Left ventricle myocardium inferior (tissue), 1 donor: ENCODE data around the gene RAB6A. TPM values are rescaled to one million over a fixed set of nuclear protein-coding genes. Genes with fewer than 3 reads are reported as not detected.
"Not testable (repeated sequence)": the region's sequence is repeated elsewhere in the genome, so short reads cannot be mapped to it uniquely, and the experiment has no call there.

Experiments
- DNase-seq: peaks from one replicate; pipeline ENCODE4 v3.0.0-alpha.2; 2020
- H3K27ac ChIP-seq: fragments of 200-600 bp; replicated peaks from 2 replicates; pipeline ENCODE4 v1.8.0; 2021
- H3K27me3 ChIP-seq: fragments of 200-600 bp; 2 replicates; pipeline ENCODE4 v1.8.0; 2021; ENCODE audit warnings: low read depth
- H3K36me3 ChIP-seq: fragments of 200-600 bp; 2 replicates; pipeline ENCODE4 v1.8.0; 2021
- H3K4me1 ChIP-seq: fragments of 200-600 bp; 2 replicates; pipeline ENCODE4 v1.8.0; 2021
- H3K4me3 ChIP-seq: fragments of 200-600 bp; 2 replicates; pipeline ENCODE4 v1.8.0; 2021; ENCODE audit warnings: mild to moderate bottlenecking, moderate library complexity
- H3K9me3 ChIP-seq: fragments of 200-600 bp; replicated peaks from 2 replicates; pipeline ENCODE4 v1.8.0; 2021
- CTCF ChIP-seq: fragments of 200-600 bp; IDR thresholded peaks from 2 replicates; pipeline ENCODE4 v1.8.0; 2021; ENCODE audit warnings: antibody characterized with exemption, mild to moderate bottlenecking, borderline replicate concordance
- intact Hi-C: fragments of 100-400 bp; cut with micrococcal nuclease; formaldehyde crosslinking; loops from one replicate; pipeline ENCODE4 v1.11.0; 2022
- total RNA-seq: library from RNA; stranded (reverse); fragmentation: NEBNext Ultra II Directional; extraction: Animal tissue kit (Norgen Biotek cat#: 25700); gene quantifications from one replicate; pipeline ENCODE4 v1.2.1, GENCODE V29; 2021
- donor health status: DM: no; HTN: yes; CAD: no; lungs with severe emphysema.

RAB6A gene
- total RNA-seq, 1 donor from 2014 or later, result 98.3 TPM

GRCh38 chr11:73755670-73756069 is 5.2 kb downstream of the RAB6A start:
- Histone ChIP-seq H3K27me3 (no peaks in the 10 kb centered on the region), H3K4me1 (peaks cover 60% of the 10 kb centered on the region)
- DNase-seq, result no peak

GRCh38 chr11:73753938-73754337 is 6.9 kb downstream of the RAB6A start:
- intact Hi-C loops, result no loop called here
- no peak for DNase-seq
- Histone ChIP-seq H3K36me3 (no peaks in the 10 kb centered on the region), H3K27me3 (no peaks in the 10 kb centered on the region), H3K9me3 (no peaks in the 10 kb centered on the region), H3K27ac (no peak overlapping the region), H3K4me1 (peaks cover 57% of the 10 kb centered on the region), H3K4me3 (no peak overlapping the region)
- TF ChIP-seq CTCF, result no peak

More at GRCh38 chr11:73755670-73756069, 5.2 kb downstream of the RAB6A start:
- H3K4me3 ChIP-seq, result no peak overlapping the region
- H3K27ac ChIP-seq, result no peak overlapping the region
- no peak for TF ChIP-seq CTCF
- no peaks in the 10 kb centered on the region for H3K36me3 ChIP-seq
- intact Hi-C loops, result no loop called here
- H3K9me3 ChIP-seq, result no peaks in the 10 kb centered on the region

GRCh38 chr11:73752903-73753302 is 8.0 kb downstream of the RAB6A start:
- intact Hi-C loops, result no loop called here
- Histone ChIP-seq H3K27ac (no peak overlapping the region), H3K36me3 (no peaks in the 10 kb centered on the region), H3K9me3 (no peaks in the 10 kb centered on the region), H3K4me3 (no peak overlapping the region), H3K4me1 (peaks cover 48% of the 10 kb centered on the region), H3K27me3 (no peaks in the 10 kb centered on the region)
- no peak for DNase-seq
- no peak for TF ChIP-seq CTCF

GRCh38 chr11:73752216-73752867 is 8.5 kb downstream of the RAB6A start:
- peaks cover 48% of the 10 kb centered on the region for H3K4me1 ChIP-seq
- intact Hi-C loops, result no loop called here
- no peaks in the 10 kb centered on the region for H3K9me3 ChIP-seq
- DNase-seq, result no peak
- TF ChIP-seq CTCF, result no peak
- no peaks in the 10 kb centered on the region for H3K36me3 ChIP-seq
- no peak overlapping the region for H3K27ac ChIP-seq
- no peak overlapping the region for H3K4me3 ChIP-seq
- no peaks in the 10 kb centered on the region for H3K27me3 ChIP-seq

- H3K27ac ChIP-seq, H3K27me3 ChIP-seq, intact Hi-C loops, H3K4me3 ChIP-seq, DNase-seq, H3K9me3 ChIP-seq, H3K36me3 ChIP-seq: not testable (repeated sequence)
- peaks cover 44% of the 10 kb centered on the region for H3K4me1 ChIP-seq
Measured at GRCh38 chr11:73750862-73751261, 10.0 kb downstream of the RAB6A start.

GRCh38 chr11:73750228-73750627 is 10.6 kb downstream of the RAB6A start:
- no peak for DNase-seq
- no peak overlapping the region for H3K4me3 ChIP-seq
- peaks cover 44% of the 10 kb centered on the region for H3K4me1 ChIP-seq
- H3K9me3 ChIP-seq, result no peaks in the 10 kb centered on the region
- no peak overlapping the region for H3K27ac ChIP-seq
- intact Hi-C loops, result no loop called here
- no peak for TF ChIP-seq CTCF
- no peaks in the 10 kb centered on the region for H3K36me3 ChIP-seq
- no peaks in the 10 kb centered on the region for H3K27me3 ChIP-seq
